Thymus (tissue), 11 donors: ENCODE results near the gene RNF146. TPM values are rescaled to one million over a fixed set of nuclear protein-coding genes. Genes with fewer than 3 reads are reported as not detected.

Source experiments
- DNase-seq, 9 donors: peaks; one replicate each; pipeline ENCODE4 v3.0.0-alpha.2; 2013; ENCODE audit warnings: low spot score in 9 of 9, low read depth in 6 of 9, missing footprints in 1 of 9
- H3K27ac ChIP-seq, 2 donors: one replicate each; pipeline ENCODE4 v1.5.1; 2013; ENCODE audit warnings: control low read depth in 1 of 2, low read depth in 1 of 2, low read length in 1 of 2, mild to moderate bottlenecking in 1 of 2, moderate library complexity in 1 of 2
- H3K27me3 ChIP-seq, 2 donors: one replicate each; pipeline ENCODE4 v1.5.1; 2013; ENCODE audit warnings: low read length in 1 of 2; ENCODE audit not compliant: control insufficient read depth in 2 of 2, insufficient read depth in 1 of 2
- H3K36me3 ChIP-seq, 2 donors: one replicate each; pipeline ENCODE4 v1.5.1; 2013; ENCODE audit warnings: low read length in 1 of 2, mild to moderate bottlenecking in 1 of 2, moderate library complexity in 1 of 2; ENCODE audit not compliant: control insufficient read depth in 2 of 2, insufficient read depth in 2 of 2
- H3K4me1 ChIP-seq, 2 donors: one replicate each; pipeline ENCODE4 v1.5.1; 2013; ENCODE audit warnings: low read length in 2 of 2; ENCODE audit not compliant: control insufficient read depth in 2 of 2, insufficient read depth in 2 of 2
- H3K4me3 ChIP-seq, 2 donors: one replicate each; pipeline ENCODE4 v1.5.1; 2013; ENCODE audit warnings: low read length in 2 of 2, control low read depth in 1 of 2, mild to moderate bottlenecking in 1 of 2
- H3K9me3 ChIP-seq, 2 donors: one replicate each; pipeline ENCODE4 v1.5.1; 2013; ENCODE audit warnings: low read length in 1 of 2, mild to moderate bottlenecking in 1 of 2; ENCODE audit not compliant: control insufficient read depth in 2 of 2, insufficient read depth in 1 of 2
- WGBS: extraction: QIAGEN DNeasy Blood & Tissue Kit; methylation state at CpG from one replicate; pipeline ENCODE4 v1.1.7; 2013; 5-methylcytosine and 5-hydroxymethylcytosine counted together
- polyA plus RNA-seq: library from polyadenylated mRNA; stranded (reverse); fragments of 200-250 nt; gene quantifications from one replicate; pipeline ENCODE4 v1.2.3, GENCODE V29; 2013
- total RNA-seq: library from RNA; stranded (reverse); fragments of 120-200 nt; gene quantifications from one replicate; pipeline ENCODE4 v1.2.4, GENCODE V29; 2013
- donor health status: healthy.

RNF146 gene
- total and polyA plus RNA-seq, 2 donors: 23.5 to 48.4 TPM

DNA sequence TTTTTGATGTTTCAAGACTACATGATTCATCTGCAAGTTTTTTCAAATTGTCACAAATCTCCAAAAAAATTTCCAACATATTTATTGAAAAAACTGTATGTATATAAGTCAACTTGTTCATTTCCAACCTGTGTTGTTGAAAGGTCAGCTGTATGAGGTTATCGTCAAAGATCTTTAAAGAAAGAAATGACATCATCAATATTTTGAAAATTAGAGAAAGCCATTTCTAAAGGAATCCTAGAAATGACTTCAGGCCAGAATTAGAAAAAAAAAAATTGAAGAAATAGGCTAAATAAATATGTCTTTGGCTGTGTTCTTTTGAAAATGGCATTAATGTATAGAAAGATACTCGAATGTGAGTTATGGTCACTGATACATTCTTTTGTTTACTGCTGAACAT lies 6.8 kb downstream of the RNF146 start:
- DNase-seq: no peak
- no peaks in the 10 kb centered on the region for H3K36me3 ChIP-seq
- H3K9me3 ChIP-seq: no peaks in the 10 kb centered on the region
- no peak overlapping the region for H3K4me3 ChIP-seq
- no peaks in the 10 kb centered on the region for H3K27me3 ChIP-seq
- H3K4me1 ChIP-seq: no peaks in the 10 kb centered on the region
- H3K27ac ChIP-seq: no peak overlapping the region
- 98% methylated on average over 2 of the region's 2 CpGs for WGBS

DNA sequence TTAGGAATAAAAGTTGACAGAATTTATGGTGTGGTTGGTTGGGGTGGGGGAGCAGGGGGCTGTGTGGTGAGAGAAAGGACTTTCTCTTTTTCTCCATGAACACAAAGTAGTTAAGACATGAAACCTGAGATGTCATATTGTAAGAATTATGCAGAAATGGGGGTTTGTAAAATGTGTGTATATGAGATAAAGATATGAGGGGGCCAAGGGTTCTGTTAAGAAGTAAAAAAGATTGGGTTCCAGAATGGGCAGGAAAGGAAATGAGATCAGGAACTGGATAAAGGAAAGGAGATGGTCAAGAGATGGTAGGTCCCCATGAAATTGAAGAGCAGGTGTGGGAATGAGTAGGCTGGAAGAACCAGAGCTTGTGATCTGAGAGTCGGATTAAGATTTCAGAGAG lies 9.7 kb downstream of the RNF146 start:
- H3K9me3 ChIP-seq: no peaks in the 10 kb centered on the region

DNA sequence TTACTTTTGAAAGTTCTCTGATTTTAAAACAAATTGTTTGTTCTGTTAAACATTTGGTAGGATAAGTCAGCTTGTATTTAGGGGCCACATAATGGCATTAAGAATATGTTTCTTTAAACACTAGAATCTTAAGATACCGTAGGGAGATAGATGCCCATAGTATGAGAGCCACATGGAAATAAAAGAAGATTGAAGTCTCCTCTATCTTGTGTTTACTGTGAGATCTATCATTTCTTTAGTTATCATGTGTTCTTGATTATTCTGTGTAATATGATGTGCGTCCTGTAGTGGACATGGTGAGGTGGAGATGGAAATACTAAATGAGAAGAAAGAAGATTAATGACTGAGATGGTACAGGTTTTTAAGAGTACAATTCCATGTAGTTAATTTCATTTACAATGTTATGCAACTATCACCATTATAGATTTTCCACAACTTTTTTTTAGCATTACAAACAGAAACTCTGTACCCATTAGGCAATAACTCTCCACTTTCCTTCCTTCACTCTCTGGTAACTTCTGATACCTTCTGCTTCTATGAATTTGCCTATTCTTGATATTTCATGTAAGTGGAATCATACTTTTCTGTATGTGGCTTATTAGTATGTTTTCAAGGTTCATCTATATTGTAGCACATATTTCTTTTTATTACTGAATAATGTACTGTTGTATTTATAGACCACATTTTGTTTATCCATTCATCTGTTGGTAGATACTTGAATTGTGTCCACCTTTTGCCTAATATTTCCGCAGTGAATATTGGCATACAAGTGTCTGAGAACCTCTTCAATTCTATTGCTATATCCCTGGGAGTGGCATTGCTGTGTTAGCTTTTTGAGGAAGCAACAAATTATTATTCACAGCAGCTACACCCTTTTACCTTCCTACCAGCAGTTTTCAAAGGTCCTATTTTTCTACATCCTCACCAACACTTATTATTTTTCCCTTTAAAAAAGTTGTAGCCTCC lies 11.5 kb downstream of the RNF146 start:
- DNase-seq: no peak
- H3K27me3 ChIP-seq: no peaks in the 10 kb centered on the region
- no peaks in the 10 kb centered on the region for H3K9me3 ChIP-seq
- H3K36me3 ChIP-seq: peaks cover 0 to 3% of the 10 kb centered on the region in 2 donors
- H3K4me1 ChIP-seq: no peaks in the 10 kb centered on the region
- H3K27ac ChIP-seq: no peak overlapping the region
- WGBS: 99% methylated on average over 3 of the region's 3 CpGs
- H3K4me3 ChIP-seq: no peak overlapping the region

More for the DNA sequence above, 9.7 kb downstream of the RNF146 start:
- Histone ChIP-seq H3K4me3 (no peak overlapping the region), H3K36me3 (no peaks in the 10 kb centered on the region), H3K27me3 (no peaks in the 10 kb centered on the region), H3K27ac (no peak overlapping the region), H3K4me1 (no peaks in the 10 kb centered on the region)
- DNase-seq: no peak
- WGBS: 98% methylated on average over 1 of the region's 1 CpG

DNA sequence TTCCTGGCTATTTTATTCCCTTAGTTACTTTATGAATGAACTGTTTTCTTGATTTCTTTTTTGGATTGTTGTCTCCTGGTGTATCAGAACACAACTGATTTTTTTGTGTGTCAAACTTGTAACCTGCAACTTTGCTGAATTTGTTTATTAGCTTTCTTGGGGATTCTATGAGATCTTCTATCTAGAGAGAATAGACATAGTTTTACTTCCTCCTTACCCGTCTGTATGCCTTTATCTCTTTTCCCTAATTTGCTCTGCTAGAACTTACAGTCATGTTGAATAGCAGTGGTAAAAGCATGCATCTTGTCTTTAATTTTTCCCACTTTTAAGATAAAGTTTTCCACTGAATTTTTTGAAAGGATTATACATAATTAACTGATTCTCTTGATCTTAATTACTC lies 13.2 kb downstream of the RNF146 start:
- no peak for DNase-seq
- H3K4me3 ChIP-seq: no peak overlapping the region
- H3K9me3 ChIP-seq: no peaks in the 10 kb centered on the region
- H3K27ac ChIP-seq: no peak overlapping the region
- no peaks in the 10 kb centered on the region for H3K4me1 ChIP-seq
- no peaks in the 10 kb centered on the region for H3K27me3 ChIP-seq
- H3K36me3 ChIP-seq: peaks cover 0 to 3% of the 10 kb centered on the region in 2 donors
- 87% methylated on average over 1 of the region's 1 CpG for WGBS

DNA sequence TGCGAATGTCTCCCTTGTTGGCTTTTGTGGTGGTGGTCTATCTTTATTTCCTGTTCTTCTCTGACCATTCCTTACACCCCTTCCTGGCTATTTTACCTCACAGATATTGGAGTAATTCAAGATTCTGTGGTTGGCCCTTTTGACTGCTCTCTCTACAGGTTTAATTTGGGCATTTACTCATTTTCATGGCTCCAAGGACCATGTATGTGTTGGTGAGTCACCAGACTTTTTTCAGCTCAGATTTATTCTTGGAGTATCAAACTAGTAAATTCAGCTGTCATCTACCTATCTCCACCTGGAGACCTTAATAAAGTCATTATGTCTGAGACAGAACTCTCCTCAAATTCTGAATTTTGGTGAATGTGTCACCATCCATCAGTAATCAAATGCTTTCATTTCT lies 15.5 kb downstream of the RNF146 start:
- 98% methylated on average over 1 of the region's 1 CpG for WGBS
- Histone ChIP-seq H3K27ac (no peak overlapping the region), H3K36me3 (peaks cover 7 to 16% of the 10 kb centered on the region in 2 donors), H3K4me3 (no peak overlapping the region), H3K9me3 (no peaks in the 10 kb centered on the region), H3K4me1 (no peaks in the 10 kb centered on the region), H3K27me3 (no peaks in the 10 kb centered on the region)
- DNase-seq: no peak

DNA sequence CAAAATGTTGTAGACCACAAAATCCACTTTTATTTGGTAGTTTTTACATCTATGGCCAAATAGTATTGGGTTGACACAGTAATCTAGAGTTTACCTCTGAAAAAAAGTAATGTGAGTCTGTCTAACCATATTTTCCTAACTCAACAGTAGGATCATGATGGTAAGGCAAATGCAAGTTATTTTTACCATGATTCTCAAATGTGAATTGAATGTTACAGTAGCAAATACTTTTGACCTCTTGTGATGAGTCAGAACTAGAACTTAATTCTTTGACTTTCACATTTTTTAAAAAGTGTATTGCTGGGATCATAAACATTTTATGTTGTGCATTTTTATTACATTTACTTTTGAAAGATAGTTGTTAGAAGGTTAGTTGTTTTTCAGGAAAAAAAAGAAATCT lies 22.0 kb downstream of the RNF146 start:
- DNase-seq: no peak
- H3K36me3 ChIP-seq: peaks cover 11 to 23% of the 10 kb centered on the region in 2 donors
- H3K4me3 ChIP-seq: no peak overlapping the region
- H3K27me3 ChIP-seq: no peaks in the 10 kb centered on the region
- no peak overlapping the region for H3K27ac ChIP-seq
- no peaks in the 10 kb centered on the region for H3K4me1 ChIP-seq
- H3K9me3 ChIP-seq: no peaks in the 10 kb centered on the region

DNA sequence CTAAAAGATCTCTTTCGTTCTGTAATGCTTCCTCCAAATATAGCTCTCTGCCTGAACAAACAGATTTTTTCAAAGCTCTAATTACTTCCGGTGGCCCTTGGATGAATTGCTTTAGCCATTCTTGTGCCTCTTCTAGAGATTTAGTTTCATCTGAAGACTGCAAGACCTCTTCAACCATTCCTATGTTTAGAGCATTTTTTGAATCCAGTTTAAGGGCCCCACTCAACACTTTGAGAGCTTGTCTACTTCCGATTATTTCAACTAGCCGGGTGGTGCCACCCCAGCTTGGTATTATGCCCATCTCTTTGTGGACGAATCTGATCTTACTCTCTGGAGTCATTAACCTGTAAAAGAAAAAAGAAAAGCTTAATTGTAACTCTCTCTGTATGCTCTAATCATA lies 23.3 kb downstream of the RNF146 start:
- H3K27ac ChIP-seq: no peak overlapping the region
- no peaks in the 10 kb centered on the region for H3K27me3 ChIP-seq
- no peaks in the 10 kb centered on the region for H3K9me3 ChIP-seq
- no peaks in the 10 kb centered on the region for H3K4me1 ChIP-seq
- DNase-seq: no peak
- no peak overlapping the region for H3K4me3 ChIP-seq
- peaks cover 11 to 23% of the 10 kb centered on the region in 2 donors for H3K36me3 ChIP-seq
- 95% methylated on average over 5 of the region's 5 CpGs for WGBS

DNA sequence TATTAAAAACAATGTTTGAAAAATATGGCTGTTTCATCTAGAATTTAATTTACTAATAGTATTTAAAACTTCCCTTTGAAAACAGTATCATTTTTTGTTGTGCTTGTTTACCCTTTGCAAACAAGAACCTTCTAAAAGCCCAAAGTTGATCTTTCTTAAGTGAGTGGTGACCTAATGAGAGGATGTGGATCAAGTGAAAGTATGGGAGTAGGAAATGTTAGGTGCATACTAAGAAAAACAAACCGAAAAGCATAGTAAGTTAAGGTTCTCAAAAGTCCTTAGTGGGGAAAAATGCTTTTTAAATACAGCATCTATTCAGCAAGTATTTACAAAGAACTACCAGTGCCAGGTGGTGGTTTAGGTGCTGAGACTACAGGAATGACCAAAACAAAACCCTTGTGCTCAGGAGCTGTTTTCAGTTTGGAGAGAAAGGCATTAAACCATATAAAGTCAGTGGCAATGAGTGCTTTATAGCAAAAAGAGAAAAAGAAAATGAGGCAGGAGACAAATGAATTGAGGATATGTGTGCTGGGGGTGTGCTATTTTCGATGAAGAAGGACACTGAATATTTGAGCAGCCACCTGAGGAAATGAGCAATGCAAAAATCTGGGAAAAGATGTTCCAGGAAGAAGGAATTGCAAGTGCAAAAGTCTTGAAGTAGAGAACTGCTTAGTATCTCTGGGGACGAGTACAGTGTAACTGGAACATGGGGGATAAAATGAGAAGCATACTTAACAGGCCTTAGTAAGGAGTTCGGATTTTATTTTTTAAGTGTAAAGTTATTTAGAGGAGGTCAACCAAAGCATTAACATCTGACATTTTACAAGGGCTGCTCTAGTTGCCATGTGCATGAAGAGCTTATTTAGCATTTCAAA lies 24.0 kb downstream of the RNF146 start:
- DNase-seq: no peak
- Histone ChIP-seq H3K4me3 (no peak overlapping the region), H3K4me1 (no peaks in the 10 kb centered on the region), H3K27ac (no peak overlapping the region), H3K36me3 (peaks cover 11 to 26% of the 10 kb centered on the region in 2 donors), H3K27me3 (no peaks in the 10 kb centered on the region), H3K9me3 (no peaks in the 10 kb centered on the region)
- WGBS: 94% methylated on average over 4 of the region's 4 CpGs

DNA sequence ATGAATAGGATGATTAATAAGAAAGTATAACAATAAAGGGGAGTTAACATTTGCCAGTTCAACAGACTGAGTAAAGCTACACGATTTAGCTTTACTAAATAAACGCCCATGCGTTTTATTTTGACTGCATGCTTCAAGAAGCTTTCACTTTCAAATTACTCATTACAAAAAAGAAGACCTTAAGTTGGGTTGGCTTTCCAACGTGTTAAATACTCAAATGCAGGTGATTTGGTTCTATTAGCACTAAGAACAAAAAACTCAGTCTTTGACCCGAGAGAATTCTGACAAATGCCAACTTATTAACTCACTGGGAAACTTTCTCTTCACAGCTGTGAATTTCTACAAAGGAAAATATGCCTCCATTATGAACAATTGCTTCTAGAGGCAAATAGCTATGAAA lies 24.8 kb downstream of the RNF146 start:
- Histone ChIP-seq H3K4me3 (no peak overlapping the region), H3K36me3 (peaks cover 10 to 20% of the 10 kb centered on the region in 2 donors), H3K27me3 (no peaks in the 10 kb centered on the region), H3K27ac (no peak overlapping the region), H3K9me3 (no peaks in the 10 kb centered on the region), H3K4me1 (no peaks in the 10 kb centered on the region)
- 90% methylated on average over 5 of the region's 5 CpGs for WGBS
- DNase-seq: no peak
